Measurements from ENCODE around the gene ZNRF3.
A peak's percentile ranks its signal among the peaks of the same experiment; 100 is the strongest.
"Not testable (repeated sequence)": the region's sequence is repeated elsewhere in the genome, so short reads cannot be mapped to it uniquely, and the experiment has no call there.

ZNRF3 gene

DNA sequence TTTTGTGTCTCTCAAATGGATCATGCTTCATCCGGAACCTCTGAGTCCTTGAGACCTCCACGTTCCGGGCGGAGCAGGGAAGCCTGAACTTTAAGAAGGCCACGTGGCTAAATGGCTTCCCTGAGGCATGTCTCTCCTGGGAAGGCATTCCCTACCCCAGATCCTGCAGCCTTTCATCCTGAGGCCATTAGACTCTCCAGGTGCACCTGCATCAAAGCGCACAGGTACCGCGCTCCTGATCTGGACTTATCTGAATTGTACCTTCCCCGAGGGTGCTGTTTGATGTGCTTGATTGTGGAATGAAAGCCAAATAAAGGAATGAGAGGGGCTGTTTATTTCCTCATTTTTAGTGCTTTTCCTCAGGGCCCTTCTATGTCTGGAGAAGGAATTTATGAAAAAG, 155.8 kb downstream of the ZNRF3 start:
- TF ChIP-seq, protein P1, sequence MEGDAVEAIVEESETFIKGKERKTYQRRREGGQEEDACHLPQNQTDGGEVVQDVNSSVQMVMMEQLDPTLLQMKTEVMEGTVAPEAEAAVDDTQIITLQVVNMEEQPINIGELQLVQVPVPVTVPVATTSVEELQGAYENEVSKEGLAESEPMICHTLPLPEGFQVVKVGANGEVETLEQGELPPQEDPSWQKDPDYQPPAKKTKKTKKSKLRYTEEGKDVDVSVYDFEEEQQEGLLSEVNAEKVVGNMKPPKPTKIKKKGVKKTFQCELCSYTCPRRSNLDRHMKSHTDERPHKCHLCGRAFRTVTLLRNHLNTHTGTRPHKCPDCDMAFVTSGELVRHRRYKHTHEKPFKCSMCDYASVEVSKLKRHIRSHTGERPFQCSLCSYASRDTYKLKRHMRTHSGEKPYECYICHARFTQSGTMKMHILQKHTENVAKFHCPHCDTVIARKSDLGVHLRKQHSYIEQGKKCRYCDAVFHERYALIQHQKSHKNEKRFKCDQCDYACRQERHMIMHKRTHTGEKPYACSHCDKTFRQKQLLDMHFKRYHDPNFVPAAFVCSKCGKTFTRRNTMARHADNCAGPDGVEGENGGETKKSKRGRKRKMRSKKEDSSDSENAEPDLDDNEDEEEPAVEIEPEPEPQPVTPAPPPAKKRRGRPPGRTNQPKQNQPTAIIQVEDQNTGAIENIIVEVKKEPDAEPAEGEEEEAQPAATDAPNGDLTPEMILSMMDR (conservative IDR thresholded peaks at IDR 0.05; ENCODE audit: low read length): no peak
- DNase-seq (ENCODE audit: low read depth): no peak
- H3K4me3 ChIP-seq (ENCODE audit: low read length): no peak overlapping the region

DNA sequence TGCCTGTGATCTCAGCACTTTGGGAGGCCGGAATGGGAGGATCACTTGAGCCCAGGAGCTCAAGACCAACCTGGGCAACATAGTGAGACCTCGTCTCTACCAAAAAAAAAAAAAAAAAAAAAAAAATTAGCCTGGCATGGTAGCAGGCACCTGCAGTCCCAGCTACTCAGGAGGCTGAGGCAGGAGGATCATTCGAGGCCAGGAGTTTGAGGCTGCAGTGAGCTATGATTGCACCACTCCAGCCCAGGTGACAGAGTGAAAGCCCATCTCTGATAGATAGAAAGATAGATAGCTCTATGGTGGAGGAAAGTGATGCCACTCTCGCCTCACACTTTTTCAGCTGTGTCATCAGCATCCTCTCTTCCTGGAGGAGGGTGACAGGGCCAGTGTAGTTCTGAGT, 156.3 kb downstream of the ZNRF3 start:
- DNase-seq (ENCODE audit: low read depth); H3K4me3 ChIP-seq (ENCODE audit: low read length): not testable (repeated sequence)

DNA sequence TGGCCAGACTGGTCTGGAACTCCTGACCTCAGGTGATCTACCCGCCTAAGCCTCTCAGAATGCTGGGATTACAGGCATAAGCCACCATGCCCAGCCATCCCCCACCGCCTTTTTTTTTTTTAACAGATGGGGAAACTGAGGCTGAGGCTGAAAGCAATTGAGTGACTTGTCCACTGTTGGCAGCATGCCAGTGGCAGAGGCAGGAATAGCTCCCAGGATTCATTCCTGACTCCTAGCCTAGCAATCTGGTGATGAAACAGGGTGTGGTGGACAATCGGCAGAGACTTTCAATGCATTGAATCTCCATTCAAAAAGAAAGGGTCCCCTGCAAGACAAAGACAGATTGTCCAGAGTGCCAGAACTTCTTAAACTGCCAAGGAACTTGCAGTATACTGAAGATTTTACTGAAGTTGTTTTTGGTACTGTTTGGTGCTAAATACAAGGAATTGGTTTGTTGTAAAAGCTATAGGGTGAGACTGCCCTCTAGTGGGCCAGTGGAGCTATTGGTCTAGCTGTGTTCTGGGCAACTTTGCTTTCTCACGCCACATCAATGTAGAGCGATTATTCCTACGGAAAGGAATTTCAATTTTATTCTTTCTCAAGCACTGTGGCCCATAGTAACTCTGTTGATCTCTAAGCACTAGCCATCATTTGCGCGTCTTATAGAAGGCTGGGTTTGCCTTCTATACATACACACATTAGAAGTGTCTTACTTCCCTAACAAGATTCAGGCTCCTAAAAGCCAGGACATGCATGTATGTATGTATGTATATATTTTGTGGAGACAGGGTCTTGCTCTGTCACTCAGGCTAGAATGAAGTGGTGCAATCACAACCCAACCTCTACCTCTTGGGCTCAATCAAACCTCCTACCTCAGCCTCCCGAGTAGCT, 157.3 kb downstream of the ZNRF3 start:
- TF ChIP-seq, protein P1 (conservative IDR thresholded peaks at IDR 0.05; ENCODE audit: low read length): peak; percentile 99
- peak; percentile 90 for DNase-seq (ENCODE audit: low read depth)
- no peak overlapping the region for H3K4me3 ChIP-seq (ENCODE audit: low read length)

DNA sequence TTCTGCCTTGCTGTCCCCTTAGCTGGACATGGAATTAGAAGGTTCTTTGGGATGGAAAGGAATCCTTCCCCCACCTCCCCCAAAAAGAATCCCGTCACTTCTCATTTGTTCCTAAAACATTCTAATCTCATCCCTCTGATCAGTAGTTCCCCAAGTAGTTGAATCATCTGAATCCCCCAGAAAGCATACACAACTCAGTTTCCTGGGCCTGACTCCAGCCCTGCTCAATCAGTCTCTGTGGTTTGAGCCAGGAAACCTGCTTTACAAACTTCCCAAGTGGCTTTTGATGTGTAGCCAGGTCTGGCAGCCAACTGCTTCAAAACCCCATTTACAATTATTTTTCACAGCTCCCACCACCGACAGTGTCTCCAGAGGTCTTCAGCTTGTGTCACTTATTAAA, 158.0 kb downstream of the ZNRF3 start:
- TF ChIP-seq, protein P1 (conservative IDR thresholded peaks at IDR 0.05; ENCODE audit: low read length): no peak
- DNase-seq (ENCODE audit: low read depth): peak; percentile 61
- H3K4me3 ChIP-seq (ENCODE audit: low read length): no peak overlapping the region

DNA sequence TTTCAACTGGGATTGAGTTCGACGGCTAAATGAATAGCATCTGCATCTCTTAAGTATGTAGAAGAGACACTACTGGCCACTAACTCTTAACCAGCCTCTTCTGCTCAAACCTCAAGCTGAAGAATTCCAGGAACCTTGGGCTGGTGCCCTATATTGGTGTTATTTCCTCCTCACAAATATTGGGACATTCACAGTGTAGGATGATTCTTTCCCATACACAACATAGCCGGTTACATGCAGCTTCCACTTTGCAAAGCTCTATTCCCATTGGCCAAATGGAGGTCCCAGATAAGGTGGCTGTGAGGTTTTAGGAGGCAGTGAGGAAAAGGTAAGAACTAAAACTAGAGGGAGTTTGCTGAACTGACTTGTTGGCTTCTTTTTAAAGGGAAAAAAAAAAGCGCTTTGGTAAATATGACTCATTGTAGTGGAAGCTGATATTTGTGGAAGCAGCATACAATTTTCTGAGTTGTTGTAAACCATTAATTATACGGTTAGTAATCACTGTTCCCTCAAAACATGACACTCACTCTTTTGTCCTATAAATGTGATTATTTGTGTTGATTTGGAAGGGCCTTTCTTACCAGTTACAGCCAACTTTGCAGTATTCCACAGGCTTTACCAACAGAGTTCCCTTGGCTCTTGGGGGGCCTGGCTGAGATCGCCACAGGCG, 160.7 kb downstream of the ZNRF3 start:
- H3K4me3 ChIP-seq (ENCODE audit: low read length): peak overlapping the region; percentile 3; the same call in 1 of the 2 replicates
- peak; percentile 89 for DNase-seq (ENCODE audit: low read depth)
- TF ChIP-seq, protein P1 (conservative IDR thresholded peaks at IDR 0.05; ENCODE audit: low read length): peak; percentile 15

DNA sequence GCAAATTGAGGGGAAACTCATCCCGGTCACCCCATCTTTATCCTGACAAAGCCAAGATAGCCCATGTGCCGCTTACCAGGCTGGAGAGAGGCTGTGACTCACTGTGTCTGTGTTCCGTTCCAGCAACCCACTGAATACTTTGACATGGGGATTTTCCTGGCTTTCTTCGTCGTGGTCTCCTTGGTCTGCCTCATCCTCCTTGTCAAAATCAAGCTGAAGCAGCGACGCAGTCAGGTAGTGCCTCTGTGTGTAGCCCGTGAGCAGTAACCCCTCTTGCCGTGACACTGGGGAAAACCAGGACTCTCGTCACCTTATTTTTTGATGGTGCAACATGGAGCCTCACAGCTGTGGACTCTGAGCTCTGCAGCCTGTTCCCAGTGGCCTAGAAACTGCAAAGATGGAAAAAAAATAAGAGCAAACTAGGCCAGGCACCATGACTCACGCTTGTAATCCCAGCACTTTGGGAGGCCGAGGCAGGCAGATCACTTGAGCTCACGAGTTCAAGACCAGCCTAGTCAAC, 161.3 kb downstream of the ZNRF3 start:
- peak overlapping the region; percentile 3; the same call in 1 of the 2 replicates for H3K4me3 ChIP-seq (ENCODE audit: low read length)
- peak; percentile 76 for DNase-seq (ENCODE audit: low read depth)
- TF ChIP-seq, protein P1 (conservative IDR thresholded peaks at IDR 0.05; ENCODE audit: low read length): no peak

DNA sequence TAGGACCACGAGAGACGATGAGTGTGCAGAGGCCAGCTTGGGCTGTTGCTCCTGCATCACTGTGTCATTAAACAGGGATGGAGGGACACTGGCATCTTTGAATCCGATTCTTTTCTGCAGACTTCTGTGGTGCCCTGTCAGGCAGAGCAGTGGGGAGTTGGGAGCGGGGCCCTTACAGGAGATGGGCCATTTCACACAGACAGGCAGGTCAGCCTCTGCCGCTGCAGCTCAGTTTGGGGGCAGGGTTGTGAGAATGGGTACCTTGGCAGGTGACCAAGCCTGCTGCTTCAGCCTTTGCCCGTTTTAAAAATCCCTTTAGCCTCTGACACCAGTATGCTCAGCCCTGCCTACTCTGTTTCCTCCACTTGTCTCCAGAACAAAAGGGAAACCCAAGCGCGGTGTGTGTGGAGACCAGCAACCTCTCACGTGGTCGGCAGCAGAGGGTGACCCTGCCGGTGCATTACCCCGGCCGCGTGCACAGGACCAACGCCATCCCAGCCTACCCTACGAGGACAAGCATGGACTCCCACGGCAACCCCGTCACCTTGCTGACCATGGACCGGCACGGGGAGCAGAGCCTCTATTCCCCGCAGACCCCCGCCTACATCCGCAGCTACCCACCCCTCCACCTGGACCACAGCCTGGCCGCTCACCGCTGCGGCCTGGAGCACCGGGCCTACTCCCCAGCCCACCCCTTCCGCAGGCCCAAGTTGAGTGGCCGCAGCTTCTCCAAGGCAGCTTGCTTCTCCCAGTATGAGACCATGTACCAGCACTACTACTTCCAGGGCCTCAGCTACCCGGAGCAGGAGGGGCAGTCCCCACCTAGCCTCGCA, 165.7 kb downstream of the ZNRF3 start:
- TF ChIP-seq, protein P1 (conservative IDR thresholded peaks at IDR 0.05; ENCODE audit: low read length): no peak
- H3K4me3 ChIP-seq (ENCODE audit: low read length): no peak overlapping the region
- no peak for DNase-seq (ENCODE audit: low read depth)

Data from AG10803 (cell line).